GM21737 (cell line): ENCODE data around the gene SPOCK3.

Experiments used
- ATAC-seq: cut with Tn5 transposase; IDR thresholded peaks from one replicate; pipeline ENCODE4 v1.9.1; 2021; ENCODE audit warnings: mild to moderate bottlenecking, moderate library complexity; ENCODE audit not compliant: unreplicated experiment

Gene SPOCK3

DNA sequence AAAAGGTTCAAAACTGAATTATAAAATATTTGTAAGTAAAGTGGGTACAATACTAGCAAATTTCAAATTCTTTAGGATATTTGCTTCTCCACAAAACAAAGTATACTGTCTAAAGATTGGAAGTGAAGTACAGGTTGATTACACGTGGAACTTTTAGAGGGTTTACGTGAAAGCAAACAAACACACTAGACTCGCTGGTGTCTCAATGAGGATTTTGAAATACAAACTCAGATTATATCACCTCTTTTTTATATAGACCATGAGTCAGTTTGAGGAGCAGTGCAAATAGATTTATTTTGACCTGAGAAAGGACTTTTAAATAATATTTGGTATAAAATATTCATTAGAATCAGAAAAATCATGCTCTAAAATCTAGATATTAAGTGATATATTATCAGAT is 185.0 kb downstream of the SPOCK3 start:
- ATAC-seq, result no peak

DNA sequence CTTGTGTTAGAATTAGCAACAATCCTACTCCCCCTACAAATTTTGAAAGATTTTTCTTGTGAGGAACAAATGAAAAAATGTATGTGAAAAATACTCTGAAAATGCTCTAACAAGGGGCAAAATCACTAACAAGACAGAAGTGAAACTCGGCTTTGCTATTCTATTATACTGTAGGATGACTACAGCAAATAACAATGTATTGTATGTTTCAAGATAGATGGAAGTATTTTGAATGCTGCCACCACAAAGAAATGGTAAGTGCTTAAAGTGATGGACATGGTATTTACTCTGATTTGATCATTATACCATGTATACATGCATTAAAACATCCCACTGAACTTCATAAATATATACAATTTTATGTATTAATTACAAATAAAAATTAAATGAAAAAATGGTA is 192.8 kb downstream of the SPOCK3 start:
- ATAC-seq, result no peak

DNA sequence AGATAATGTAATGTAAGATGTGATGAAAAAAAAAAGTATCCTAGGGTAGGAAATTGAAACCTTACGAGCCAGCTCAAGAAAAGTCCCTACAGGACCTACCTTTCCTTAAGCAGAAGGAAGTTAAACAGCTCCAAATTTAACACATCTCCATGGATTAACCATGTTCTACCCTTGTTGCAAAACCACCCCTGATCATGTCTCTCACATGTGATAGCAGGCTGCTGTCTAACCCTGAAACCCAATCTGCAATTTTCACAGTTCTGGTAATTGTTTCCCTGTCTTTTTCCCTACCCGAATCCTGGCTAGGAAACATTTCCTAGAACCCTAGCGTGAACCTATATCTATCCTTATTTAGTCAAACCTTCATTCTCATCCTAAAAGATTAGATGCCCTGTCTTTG is 198.9 kb downstream of the SPOCK3 start:
- ATAC-seq, result no peak

DNA sequence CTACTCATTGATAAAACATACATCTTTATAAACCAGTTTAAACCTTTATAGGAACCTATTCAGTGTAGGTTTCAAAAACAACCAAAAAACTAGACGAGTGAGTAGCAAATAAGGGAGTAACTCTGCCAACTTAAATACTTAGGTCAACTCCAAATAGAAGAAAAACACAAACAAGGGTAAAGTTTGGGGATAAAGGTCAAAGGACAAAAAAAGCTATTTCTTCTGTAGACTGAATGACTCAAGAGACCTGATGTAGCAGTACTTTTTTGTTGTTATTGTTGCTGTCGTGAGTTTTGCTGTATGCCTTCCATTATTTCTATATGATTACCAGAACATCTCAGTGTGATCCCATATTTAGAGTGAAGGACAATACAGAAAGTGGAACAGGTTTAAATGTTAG is 199.3 kb downstream of the SPOCK3 start:
- ATAC-seq, result no peak

DNA sequence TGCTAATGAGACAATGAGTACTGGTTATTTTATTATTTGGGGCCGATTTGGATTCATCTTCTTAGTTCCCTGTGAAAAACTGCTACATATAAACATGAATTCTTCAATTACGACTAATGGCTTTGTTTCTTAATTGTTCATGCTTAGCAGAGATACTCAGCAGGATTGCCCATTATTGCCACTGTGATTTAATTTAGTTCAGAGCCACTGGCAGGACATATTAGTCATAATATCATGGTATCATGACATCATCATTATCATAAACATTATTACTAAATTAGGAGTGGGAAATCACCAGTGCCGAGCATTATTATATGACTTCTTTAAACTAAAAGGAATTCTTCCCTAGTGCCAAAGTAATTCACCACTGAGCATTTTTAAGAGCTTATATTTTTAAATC is 201.4 kb downstream of the SPOCK3 start:
- no peak for ATAC-seq

DNA sequence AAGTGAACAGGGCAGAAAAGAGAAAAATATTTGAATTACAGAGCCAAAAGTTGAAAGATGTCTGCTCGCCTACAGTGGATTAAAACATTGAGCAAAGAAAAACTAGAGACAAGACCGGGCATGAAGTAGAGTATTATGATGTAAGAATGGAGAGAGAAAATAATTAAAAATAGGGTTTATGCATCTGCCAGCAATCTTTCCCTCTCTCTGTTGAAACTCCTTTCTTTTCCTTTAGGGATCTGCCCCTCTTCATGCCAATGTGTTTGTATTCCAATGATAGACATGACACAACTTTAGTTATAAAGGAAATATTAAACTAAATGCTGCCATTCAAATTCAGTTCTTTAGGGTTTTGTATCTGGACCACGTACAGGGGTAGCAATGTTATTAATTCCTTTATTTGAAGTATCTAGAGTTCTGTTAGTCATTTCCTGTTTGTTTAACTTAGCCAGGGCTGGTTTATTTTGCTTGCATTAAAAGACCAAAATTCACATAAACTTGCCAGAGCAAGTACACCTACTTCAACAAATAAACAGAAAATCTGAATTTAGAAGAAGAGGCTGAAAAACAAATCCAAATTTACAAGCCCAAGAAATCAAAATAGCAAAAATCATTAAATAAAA is 202.6 kb downstream of the SPOCK3 start:
- no peak for ATAC-seq

DNA sequence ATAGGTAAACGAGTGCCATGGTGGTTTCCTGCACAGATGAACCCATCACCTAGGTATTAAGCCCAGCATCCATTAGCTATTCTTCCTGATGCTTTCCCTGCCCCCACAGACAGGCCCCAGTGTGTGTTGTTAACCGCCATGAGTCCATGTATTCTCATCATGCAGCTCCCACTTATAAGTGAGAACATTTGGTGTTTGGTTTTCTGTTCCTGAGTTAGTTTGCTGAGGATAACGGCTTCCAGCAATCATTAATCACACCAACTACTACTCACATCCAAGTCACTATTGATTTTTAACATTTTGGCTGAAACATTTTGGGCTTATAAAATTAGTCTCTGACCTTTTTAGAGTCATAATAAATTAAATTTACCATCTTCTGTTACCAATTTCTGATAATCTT is 205.3 kb downstream of the SPOCK3 start:
- ATAC-seq, result no peak

DNA sequence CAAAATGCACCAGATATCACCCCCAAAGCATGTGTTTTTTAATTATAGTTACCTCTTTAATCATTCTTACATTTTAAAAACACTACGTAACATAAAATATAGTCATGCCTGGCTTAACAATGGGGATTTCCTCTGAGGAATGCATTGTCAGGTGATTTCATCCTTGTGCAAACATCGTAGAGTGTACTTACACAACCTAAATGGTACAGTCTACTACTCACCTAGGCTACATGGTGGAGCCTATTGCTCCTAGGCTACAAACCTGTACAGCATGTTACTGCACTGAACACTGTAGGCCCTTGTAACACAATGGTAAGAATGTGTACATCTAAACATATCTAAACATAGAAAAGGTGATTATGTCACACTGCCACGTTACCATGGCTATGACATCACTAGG is 208.6 kb downstream of the SPOCK3 start:
- no peak for ATAC-seq

DNA sequence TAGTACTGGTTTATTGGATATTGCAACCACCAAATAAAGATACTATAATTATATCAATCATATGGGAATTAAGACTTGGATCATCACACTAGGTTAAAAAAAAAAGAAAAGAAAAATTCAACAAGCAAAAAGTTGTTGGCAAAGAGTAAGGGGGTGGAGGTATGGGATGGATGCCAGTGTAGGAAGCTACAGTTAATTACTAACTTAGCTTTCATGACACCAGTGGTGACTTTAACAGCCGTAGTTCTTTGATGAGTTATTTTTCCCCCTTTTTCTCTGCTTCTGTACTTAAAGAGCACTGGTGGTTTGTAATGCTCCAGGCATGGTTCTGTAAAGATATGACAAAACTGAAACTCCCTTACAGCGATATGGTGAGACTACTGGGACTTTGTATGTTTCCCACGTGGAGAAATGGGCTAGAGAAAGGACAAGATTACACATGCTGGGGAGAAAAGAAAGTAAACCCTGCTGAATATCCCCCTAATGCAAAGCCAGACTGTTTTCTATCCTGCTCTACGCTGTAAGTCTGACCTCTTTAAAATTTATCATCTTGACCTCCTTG is 210.8 kb downstream of the SPOCK3 start:
- no peak for ATAC-seq

DNA sequence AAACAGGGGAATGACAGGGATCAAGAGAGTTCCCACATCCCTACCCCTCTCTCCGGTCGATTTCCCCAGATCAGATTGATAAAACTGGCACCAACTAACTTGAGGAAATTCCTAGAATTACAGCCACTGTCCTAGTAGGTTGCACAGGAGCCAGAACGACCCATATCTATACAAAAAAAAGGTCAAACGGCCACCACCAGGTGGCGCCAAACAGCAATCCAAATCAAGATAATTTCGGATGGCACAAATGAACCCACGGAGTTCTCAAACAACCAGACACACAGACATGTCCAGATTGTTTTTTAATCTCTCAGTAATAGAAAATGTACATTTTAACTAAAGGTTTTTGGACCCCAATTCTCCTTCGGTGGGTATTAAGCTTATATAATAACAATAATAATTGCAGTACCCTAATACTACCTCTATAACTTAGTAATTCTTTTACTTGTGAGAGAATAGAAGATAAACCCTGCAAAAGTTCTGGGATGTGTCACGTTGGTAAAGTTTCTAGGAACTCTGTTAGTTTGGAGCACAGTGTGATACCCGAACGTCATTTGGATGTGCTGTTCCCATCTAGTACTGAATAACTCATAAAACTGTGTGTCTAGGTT is 212.6 kb downstream of the SPOCK3 start:
- no peak for ATAC-seq

DNA sequence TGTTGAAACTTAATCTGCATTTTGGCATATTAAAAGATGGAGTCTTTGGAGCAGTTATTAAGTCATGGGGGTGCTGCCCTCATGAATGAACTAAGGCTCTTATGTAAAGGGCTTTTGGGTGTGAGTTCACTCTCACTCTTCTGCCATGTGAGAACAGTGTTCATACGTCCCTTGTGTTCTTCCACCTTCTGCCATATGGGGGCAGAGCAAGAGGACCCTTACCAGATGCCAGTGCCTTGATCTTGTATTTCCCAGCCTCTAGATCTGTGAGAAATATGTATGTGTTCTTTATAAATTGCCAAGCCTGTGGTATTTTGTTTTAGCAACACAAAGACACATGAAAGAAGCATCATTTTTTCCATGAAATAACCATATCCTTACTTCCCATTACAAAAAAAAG is 213.9 kb downstream of the SPOCK3 start:
- no peak for ATAC-seq

DNA sequence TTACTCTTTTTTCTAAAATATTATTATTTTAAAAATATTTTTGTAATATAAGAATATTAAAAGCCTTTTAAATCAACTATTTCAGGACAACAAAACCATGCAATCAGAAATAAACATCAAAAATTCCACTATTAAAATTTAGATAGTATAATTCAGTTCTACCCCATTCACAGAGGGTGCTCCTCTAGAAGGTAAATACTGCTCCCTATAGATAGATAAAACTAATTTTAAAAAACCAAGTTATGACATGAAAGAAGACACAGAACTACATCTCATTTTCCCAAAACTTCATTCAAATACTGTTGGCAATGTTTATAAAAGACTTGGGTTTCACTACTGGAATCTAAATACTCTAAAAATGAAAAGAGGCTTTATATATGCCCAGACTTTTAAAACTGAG is 219.3 kb downstream of the SPOCK3 start:
- ATAC-seq, result no peak

DNA sequence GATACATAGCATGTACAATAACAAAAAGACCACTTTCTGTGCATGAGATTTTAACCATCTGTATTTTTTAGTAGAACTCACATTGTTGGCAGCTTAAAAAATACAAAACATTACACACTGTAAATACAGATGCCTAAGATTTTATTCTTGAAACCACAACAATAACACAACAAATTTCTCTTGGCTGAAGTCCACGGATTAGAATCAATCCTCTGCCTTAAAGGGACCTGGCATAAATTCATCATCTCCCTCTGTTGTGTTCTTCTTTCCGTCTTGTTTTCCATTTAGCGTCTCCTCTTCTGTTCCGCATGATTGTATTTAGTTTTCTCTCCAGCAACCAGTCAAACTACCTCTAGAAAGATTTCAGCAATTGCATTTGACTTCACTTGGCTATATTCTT is 231.0 kb downstream of the SPOCK3 start:
- no peak for ATAC-seq

DNA sequence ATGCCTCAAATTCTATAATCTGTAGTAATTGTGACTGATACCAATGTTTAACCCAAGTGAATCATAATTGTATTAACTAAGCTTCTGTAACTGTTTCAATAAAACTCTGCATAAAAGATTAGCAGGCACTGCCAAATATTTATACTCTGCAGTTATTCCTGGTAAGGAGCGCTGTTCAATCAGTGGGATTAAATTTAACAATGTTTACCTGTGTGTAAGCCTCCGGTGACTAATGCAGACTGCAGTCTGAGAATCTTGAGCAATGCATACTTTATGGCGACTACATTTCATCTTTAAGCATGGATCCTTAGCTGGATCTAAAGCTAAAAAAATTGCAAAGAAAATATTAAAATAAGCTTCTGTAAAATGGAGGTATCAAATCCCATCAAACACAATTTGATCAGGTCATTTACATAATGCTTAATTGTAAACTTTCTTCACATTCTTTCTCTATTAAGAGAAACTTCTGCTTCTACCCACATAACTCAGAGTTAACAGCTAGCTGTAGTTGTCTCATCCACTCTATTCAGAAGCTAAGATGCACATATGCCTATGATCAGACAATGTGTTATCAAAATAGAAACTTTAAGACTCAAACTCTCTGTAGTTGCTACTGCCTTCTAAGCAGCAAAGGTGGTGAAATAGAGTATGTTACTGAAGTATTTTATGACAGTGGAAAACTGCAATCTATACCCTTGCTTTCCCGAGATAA is 234.0 kb downstream of the SPOCK3 start:
- no peak for ATAC-seq

DNA sequence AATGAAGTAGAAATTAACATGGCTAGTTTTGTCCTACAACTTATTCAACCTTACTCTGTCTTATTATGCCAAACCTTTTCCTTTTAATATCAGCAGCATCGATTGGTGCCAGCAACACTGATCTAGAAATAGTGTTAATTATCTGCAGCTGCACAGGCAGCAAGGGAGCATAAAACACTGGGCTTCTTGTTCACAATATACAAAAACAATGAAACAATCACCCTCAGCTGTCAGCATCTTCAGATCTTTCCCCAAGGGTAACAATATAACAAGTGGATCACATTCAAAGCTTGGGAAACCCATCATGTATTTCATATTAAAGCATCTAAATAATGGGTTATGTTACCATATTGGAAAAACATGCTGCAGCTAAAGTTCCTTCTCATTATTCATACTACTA is 238.1 kb downstream of the SPOCK3 start:
- no peak for ATAC-seq

DNA sequence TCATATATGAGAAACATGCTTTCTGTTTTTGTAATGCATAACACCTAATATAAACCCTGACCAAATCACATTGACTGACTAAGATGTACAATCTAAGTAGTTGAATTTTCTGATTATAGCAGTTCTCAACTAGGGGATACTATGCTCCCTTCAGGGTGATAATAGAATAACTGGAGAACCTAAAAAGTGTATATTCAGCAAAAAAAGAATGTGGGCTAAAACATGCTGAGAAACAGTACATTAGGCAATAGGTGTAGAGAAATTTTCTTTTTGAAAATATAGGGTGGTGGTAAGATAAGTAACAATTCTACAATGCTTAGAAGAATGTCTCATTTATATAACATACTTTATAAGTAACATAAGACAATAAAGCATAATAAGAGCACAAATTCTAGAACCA is 239.6 kb downstream of the SPOCK3 start:
- ATAC-seq, result no peak

DNA sequence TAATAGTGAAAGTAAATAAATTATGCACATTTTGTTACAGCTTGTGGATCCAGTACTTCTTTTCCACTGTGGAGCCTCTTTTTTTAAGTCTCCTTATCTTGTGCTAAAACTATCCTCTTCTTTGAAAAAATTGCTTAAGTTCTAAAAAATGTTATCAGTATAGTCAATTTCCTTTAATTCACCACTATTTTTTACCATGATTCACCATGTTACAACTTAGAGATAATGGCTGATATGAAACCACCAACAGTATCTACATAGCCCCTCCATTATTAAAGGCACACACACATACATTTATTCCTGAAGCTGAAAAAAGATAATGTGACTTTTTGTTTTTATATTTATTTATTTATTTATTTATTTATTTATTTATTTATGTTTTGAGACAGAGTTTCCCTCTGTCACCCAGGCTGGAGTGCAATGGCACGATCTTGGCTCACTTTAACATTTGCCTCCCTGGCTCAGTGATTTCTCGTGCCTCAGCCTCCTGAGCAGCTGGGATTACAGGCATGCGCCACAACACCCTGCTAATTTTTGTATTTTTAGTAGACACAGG is 243.2 kb downstream of the SPOCK3 start:
- no peak for ATAC-seq

DNA sequence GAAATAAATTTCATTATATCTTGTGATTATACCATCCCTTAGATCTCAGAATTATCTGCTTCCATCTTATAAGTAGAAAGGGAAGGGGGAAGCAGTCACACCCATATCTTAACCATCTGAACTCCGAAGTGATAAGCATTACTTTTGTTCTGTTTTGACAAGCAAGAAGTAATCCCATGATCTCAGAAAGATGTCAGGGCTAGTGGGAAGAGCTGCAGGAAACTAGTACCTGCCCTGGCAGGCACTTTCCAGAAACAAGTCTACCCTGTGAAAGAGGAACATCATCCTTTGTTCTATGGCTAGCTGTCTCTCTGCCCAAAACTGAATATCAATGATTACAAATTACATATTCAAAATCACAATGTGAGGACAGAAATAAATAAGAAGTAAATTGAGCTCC is 244.4 kb downstream of the SPOCK3 start:
- no peak for ATAC-seq

DNA sequence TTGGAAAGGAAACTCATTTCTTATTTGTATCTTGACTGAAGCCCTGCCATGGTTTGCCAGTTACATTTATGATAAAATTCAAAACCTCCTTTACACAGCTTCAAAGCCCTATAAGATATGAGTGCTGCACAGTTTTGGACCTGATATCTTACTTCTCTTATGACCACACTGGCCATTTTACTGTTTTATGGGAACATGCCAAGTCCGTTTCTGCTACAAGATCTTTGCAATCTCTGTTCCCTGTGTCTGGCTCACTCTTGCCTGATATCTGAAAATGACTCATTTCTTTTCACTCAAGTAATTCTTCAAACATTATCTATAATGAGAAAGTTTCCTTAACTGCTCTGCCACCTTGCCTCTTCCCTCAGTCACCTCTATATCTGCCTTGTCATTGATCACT is 247.3 kb downstream of the SPOCK3 start:
- no peak for ATAC-seq

DNA sequence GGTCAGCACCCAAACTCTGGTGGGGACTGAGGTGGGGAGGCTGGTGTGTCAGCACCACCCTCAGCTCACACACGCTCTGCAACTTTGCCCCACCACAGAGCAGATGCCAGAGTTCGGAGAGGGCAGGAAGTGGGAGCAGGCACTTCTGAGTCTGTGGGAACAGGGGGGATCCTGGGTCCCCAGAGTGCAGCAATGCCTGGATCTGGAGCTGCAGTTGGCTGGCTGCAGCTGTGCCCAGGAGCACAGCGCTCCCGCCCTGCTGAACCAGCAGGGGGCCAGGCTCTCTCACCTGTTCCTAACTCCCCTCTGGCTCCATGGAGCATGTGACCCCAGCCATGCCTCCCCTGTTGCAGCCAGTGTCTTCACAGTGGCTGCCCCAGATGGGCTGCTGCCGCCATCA is 252.4 kb downstream of the SPOCK3 start:
- ATAC-seq, result no peak

DNA sequence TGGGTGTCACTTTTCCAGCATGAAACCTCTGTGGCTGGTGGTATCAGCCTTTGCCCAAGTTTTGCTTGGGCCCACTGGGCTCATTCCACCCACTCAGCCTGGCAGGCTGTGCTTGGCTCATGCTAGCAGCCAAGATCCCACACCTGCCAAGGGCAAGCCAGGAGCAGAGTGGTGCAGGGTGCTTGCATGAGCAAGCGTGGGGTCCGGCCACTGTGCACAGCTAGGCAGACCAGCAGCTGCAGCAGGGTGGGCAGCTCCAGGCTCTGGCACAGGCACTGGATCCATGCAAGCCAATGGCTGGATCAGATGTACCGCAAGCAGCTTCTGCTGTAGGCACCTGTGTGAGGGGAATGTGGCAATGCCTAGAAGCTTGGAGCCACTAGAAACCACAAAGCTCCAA is 253.9 kb downstream of the SPOCK3 start:
- no peak for ATAC-seq

DNA sequence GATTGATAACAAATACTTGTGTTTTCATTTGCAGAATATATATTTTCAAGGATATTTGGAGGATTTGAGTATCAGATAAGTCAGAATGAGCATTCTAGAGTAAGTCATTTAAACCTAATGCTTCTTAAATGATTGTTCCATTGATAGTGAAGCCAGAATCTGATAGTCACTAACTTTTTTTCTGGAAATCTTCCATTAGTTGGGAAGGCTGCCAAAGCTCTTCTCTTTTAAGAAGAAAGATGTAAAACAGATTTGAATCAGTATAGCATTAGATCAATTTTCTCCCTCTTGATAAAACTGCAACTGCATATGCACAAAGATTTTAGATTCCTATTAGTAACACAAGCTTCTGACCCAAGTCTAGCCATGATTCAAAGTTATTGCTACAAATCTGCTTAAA is 256.7 kb downstream of the SPOCK3 start:
- no peak for ATAC-seq
